Neural cell (in vitro differentiated cells): Measurements from ENCODE around the gene POSTN.

ENCODE experiments used
- EP300 ChIP-seq: fragments of 450-650 bp; conservative IDR thresholded peaks from 2 replicates; pipeline ENCODE4 v1.6.1; 2014; ENCODE audit warnings: antibody characterized with exemption, mild to moderate bottlenecking, moderate library complexity; ENCODE audit not compliant: poor library complexity, severe bottlenecking
- EZH2 ChIP-seq: fragments of 200-600, 300-800 bp; shearing (Covaris generic), sonication (generic); IDR thresholded peaks from 2 replicates; pipeline ENCODE4 v1.6.1; 2014; ENCODE audit warnings: antibody characterized with exemption, low read length, borderline replicate concordance, mild to moderate bottlenecking; ENCODE audit not compliant: insufficient read depth, poor library complexity, severe bottlenecking
- POLR2AphosphoS5 ChIP-seq: IDR thresholded peaks from 2 replicates; pipeline ENCODE4 v1.6.1; 2012
- RAD21 ChIP-seq: fragments of 450-650 bp; conservative IDR thresholded peaks from 2 replicates; pipeline ENCODE4 v1.6.1; 2014; ENCODE audit warnings: antibody characterized with exemption, mild to moderate bottlenecking, moderate library complexity
- TAF1 ChIP-seq: IDR thresholded peaks from 2 replicates; pipeline ENCODE4 v1.6.1; 2012; ENCODE audit warnings: low read depth
- TF ChIP-seq, protein P1 (sequence below): fragments of 450-650 bp; IDR thresholded peaks from 2 replicates; pipeline ENCODE4 v1.5.1; 2014; ENCODE audit warnings: antibody characterized with exemption, mild to moderate bottlenecking, moderate library complexity; ENCODE audit not compliant: poor library complexity, severe bottlenecking

DNA sequence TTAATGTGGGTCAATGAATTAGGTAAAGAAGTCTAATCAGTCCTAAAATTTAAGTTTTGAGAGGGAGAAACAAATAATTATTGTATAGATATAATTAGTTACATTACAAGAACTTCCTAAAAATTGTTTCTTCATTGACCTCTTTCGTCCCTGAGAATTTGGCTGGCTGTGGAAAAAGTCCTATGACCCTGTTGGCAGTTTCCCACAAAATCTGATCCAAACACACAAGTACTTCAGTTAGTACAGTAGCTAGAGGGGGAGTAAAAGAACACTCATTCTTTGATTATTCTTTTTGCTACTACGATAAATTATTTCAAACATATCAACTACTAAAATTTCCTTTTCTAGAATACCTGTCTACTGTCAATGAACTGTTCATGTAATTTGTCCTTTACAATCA is 11.3 kb downstream of the POSTN start:
- no peak for TF ChIP-seq EZH2
- TF ChIP-seq, protein P1, sequence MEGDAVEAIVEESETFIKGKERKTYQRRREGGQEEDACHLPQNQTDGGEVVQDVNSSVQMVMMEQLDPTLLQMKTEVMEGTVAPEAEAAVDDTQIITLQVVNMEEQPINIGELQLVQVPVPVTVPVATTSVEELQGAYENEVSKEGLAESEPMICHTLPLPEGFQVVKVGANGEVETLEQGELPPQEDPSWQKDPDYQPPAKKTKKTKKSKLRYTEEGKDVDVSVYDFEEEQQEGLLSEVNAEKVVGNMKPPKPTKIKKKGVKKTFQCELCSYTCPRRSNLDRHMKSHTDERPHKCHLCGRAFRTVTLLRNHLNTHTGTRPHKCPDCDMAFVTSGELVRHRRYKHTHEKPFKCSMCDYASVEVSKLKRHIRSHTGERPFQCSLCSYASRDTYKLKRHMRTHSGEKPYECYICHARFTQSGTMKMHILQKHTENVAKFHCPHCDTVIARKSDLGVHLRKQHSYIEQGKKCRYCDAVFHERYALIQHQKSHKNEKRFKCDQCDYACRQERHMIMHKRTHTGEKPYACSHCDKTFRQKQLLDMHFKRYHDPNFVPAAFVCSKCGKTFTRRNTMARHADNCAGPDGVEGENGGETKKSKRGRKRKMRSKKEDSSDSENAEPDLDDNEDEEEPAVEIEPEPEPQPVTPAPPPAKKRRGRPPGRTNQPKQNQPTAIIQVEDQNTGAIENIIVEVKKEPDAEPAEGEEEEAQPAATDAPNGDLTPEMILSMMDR: no peak
- TF ChIP-seq EP300: no peak
- TF ChIP-seq TAF1: no peak
- no peak for TF ChIP-seq POLR2AphosphoS5
- TF ChIP-seq RAD21: no peak
